Ishikawa (cell line): ENCODE data around the gene CHODL.

ENCODE experiments used
- CEBPB ChIP-seq: IDR thresholded peaks from 2 replicates; pipeline ENCODE4 v1.6.1; 2012
- CREB1 ChIP-seq: IDR thresholded peaks from 2 replicates; pipeline ENCODE4 v1.6.1; 2012; ENCODE audit warnings: low read depth
- EGR1 ChIP-seq: IDR thresholded peaks from 2 replicates; pipeline ENCODE4 v1.6.1; 2012
- EP300 ChIP-seq: IDR thresholded peaks from 2 replicates; pipeline ENCODE4 v1.6.1; 2012; ENCODE audit warnings: borderline replicate concordance
- FOXM1 ChIP-seq: IDR thresholded peaks from 2 replicates; pipeline ENCODE4 v1.6.1; 2012; ENCODE audit warnings: low read depth, borderline replicate concordance
- MAX ChIP-seq: IDR thresholded peaks from 2 replicates; pipeline ENCODE4 v1.6.1; 2012
- NFIC ChIP-seq: IDR thresholded peaks from 2 replicates; pipeline ENCODE4 v1.6.1; 2012
- REST ChIP-seq: IDR thresholded peaks from 2 replicates; pipeline ENCODE4 v1.6.1; 2012; ENCODE audit warnings: low read depth, mild to moderate bottlenecking
- TAF1 ChIP-seq: IDR thresholded peaks from 2 replicates; pipeline ENCODE4 v1.6.1; 2012; ENCODE audit warnings: low read depth, mild to moderate bottlenecking
- TCF12 ChIP-seq: IDR thresholded peaks from 2 replicates; pipeline ENCODE4 v1.6.1; 2012; ENCODE audit warnings: low read depth
- TEAD4 ChIP-seq: IDR thresholded peaks from 2 replicates; pipeline ENCODE4 v1.6.1; 2012
- USF1 ChIP-seq: IDR thresholded peaks from 2 replicates; pipeline ENCODE4 v1.6.1; 2012
- YY1 ChIP-seq: IDR thresholded peaks from 2 replicates; pipeline ENCODE4 v1.6.1; 2012; ENCODE audit warnings: low read depth
- ZBTB7A ChIP-seq: IDR thresholded peaks from 2 replicates; pipeline ENCODE4 v1.6.1; 2012; ENCODE audit warnings: low read depth

- TF ChIP-seq REST, result no peak
- TF ChIP-seq CEBPB, result no peak
- TF ChIP-seq USF1, result no peak
- TF ChIP-seq EP300, result no peak
- no peak for TF ChIP-seq TEAD4
- no peak for TF ChIP-seq ZBTB7A
- TF ChIP-seq YY1, result no peak
- TF ChIP-seq NFIC, result no peak
- no peak for TF ChIP-seq TCF12
- no peak for TF ChIP-seq CREB1
- no peak for TF ChIP-seq MAX
- TF ChIP-seq FOXM1, result no peak
- no peak for TF ChIP-seq EGR1
- TF ChIP-seq TAF1, result no peak
Measured at GRCh38 chr21:18222346-18222745, 22.3 kb upstream of the CHODL start.
